Measurements from ENCODE around the gene TRMT11. TPM values are rescaled to one million over a fixed set of nuclear protein-coding genes. Genes with fewer than 3 reads are reported as not detected.

The TRMT11 gene
- total and polyA plus RNA-seq, 9 of the 15 experiments (the other 6 are each of a cell fraction or from before 2014, with no cell fraction given), result 38.8 to 88.0 (median 59.8) TPM

DNA sequence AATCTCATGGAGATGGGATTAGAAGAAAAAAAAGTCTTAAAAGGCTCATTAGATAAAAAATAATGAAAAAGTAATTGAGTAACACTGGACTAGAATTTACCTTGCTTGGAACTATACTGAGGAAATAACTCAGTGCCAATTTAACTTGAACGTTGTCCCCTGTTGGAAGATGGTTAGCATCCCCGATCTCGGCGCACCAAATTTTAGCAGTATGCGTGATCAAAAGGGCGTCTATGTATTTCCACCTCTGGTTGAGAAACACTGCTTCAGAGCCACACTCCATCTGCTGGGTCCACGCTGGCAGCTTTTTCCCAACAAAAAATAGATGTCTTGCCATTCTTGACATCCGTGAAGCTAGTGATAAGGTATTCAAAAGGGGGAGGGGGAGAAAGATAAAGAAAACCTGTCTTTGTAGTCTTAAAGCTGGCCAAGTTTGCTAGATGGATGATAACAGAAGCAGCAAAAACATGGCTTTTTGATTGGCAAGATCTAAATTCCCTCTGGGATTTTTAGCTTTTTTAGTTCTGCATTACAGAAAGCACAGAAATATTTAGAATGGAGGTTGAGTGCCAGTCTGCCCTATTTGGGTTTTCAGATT is 23.3 kb upstream of the TRMT11 start (continued):
- no peak for TF ChIP-seq CHD1 (IDR thresholded peaks at IDR 0.05; ENCODE audit: low read length)
- TF ChIP-seq ZNF707 (CRISPR knock-in tag; conservative IDR thresholded peaks at IDR 0.05), result no peak
- TF ChIP-seq ATF1 (CRISPR knock-in tag; IDR thresholded peaks at IDR 0.05), result no peak
- no peak for TF ChIP-seq ATF1 (tag; IDR thresholded peaks at IDR 0.05)
- peak; percentile 25; the same call in 1 of the 2 replicates for TF ChIP-seq CTBP1 (IDR thresholded peaks at IDR 0.05; ENCODE audit: borderline replicate concordance)
- no peak for TF ChIP-seq HNRNPLL (IDR thresholded peaks at IDR 0.05; ENCODE audit: low read depth, low read length, poor library complexity, severe bottlenecking)
- TF ChIP-seq RBM15 (IDR thresholded peaks at IDR 0.05; ENCODE audit: insufficient read depth, low read length), result no peak

GRCh38 chr6:125963817-125964216 is 22.5 kb upstream of the TRMT11 start:
- ChIA-PET POLR2A (interaction anchor here (1.5 to 1.7 kb wide), 2 partner anchors 11 to 183 kb away, joined by 6 read pairs; no protein-coding TSS in a partner anchor), CTCF (ENCODE audit: low intra/inter-chr PET ratio) (no interaction called here)
- Histone ChIP-seq H3K36me3 (ENCODE audit: control insufficient read depth, insufficient read depth, low read length) (peaks cover 20% of the 10 kb centered on the region), H3K4me1 (replicated peaks in 1 of 2; ENCODE audit: control insufficient read depth in 2 of 2, insufficient read depth in 2 of 2, low read length in 2 of 2) (peaks cover 4 to 27% of the 10 kb centered on the region in 2 experiments; a peak in 4 of 5 replicates), H3K27me3 (ENCODE audit: control insufficient read depth in 2 of 2, insufficient read depth in 2 of 2, low read length in 2 of 2) (no peaks in the 10 kb centered on the region), H3K79me2 (ENCODE audit: control insufficient read depth, insufficient read depth, low read length) (peaks cover 48% of the 10 kb centered on the region), H3K9ac (ENCODE audit: insufficient read depth in 1 of 2, low read depth in 2 of 2, low read length in 2 of 2) (0 out of 4 replicates have a peak overlapping the region, but pooled peaks of 1 of the 2 experiments have one; percentile 12), H3K27ac (ENCODE audit: extremely low read depth, low read depth, low read length) (peak overlapping the region; percentile 50; the same call in 1 of the 3 replicates), H3K9me1 (ENCODE audit: control insufficient read depth, insufficient read depth, low read length) (no peaks in the 10 kb centered on the region), H4K20me1 (replicated peaks; ENCODE audit: control insufficient read depth, insufficient read depth, low read length) (no peaks in the 10 kb centered on the region), H2AFZ (ENCODE audit: low read depth, low read length) (no peak overlapping the region), H3K4me3 (no peak overlapping the region), H3K4me2 (ENCODE audit: insufficient read depth, low read length) (0 out of 2 replicates have a peak overlapping the region, but pooled peaks have one; percentile 3), H3K9me3 (replicated peaks; ENCODE audit: control insufficient read depth, insufficient read depth, low read depth, low read length) (no peaks in the 10 kb centered on the region)
- no TSS peak for BruUV-seq (replicated peaks)
- DNase-seq (ENCODE audit: extremely low read depth in 1 of 4, low spot score in 3 of 4) (no peak), ATAC-seq (no peak), FAIRE-seq (no peak)
- WGBS (ENCODE audit: insufficient coverage, low coverage, missing lambda C conversion rate), result 20% methylated on average over 2 of the region's 2 CpGs
- in situ Hi-C loops (cut with MboI) (no loop called here), intact Hi-C loops (cut with micrococcal nuclease) (no loop called here)
- TF ChIP-seq MEIS2 (IDR thresholded peaks at IDR 0.05; ENCODE audit: partially characterized antibody) (peak; percentile 16), SMC3 (conservative IDR thresholded peaks at IDR 0.05; ENCODE audit: insufficient read depth, low read depth, low read length) (no peak), RBM39 (optimal IDR thresholded peaks at IDR 0.05; ENCODE audit: low read depth, low read length) (no peak), ARID1B (IDR thresholded peaks at IDR 0.05) (peak; percentile 27; the same call in 1 of the 2 replicates)

Data from K562 (cell line).